Osteoblast (primary cell): ENCODE measurements around the gene RYR2. TPM values are rescaled to one million over a fixed set of nuclear protein-coding genes. Genes with fewer than 3 reads are reported as not detected.

Source experiments
- DNase-seq: peaks from one replicate; pipeline ENCODE4 v3.0.0; 2011; ENCODE audit warnings: low spot score, mixed read lengths; ENCODE audit not compliant: insufficient read length; ENCODE audit errors: missing footprints
- H2AFZ ChIP-seq: 2 replicates; pipeline ENCODE4 v1.6.0; 2011; ENCODE audit warnings: mild to moderate bottlenecking, low read length
- H3K27ac ChIP-seq: 2 replicates; pipeline ENCODE4 v1.5.1; 2011; ENCODE audit warnings: mild to moderate bottlenecking, low read depth, low read length, moderate library complexity
- H3K27me3 ChIP-seq: 2 replicates; pipeline ENCODE4 v1.6.0; 2012; ENCODE audit warnings: mild to moderate bottlenecking, control low read depth, inconsistent platforms, low read length, moderate library complexity; ENCODE audit not compliant: insufficient read depth
- H3K36me3 ChIP-seq: 2 replicates; pipeline ENCODE4 v1.5.1; 2011; ENCODE audit warnings: mild to moderate bottlenecking, low read length, control low read depth, moderate library complexity; ENCODE audit not compliant: insufficient read depth
- H3K4me1 ChIP-seq: 2 replicates; pipeline ENCODE4 v1.5.1; 2011; ENCODE audit warnings: mild to moderate bottlenecking, low read length, control low read depth, moderate library complexity; ENCODE audit not compliant: insufficient read depth
- H3K4me2 ChIP-seq: 2 replicates; pipeline ENCODE4 v1.6.0; 2011; ENCODE audit warnings: mild to moderate bottlenecking, low read length; ENCODE audit not compliant: insufficient read depth
- H3K4me3 ChIP-seq: fragments of 200-600 bp; sonication (generic); 3 replicates; pipeline ENCODE4 v1.5.1; 2012; ENCODE audit warnings: mild to moderate bottlenecking, low read length, inconsistent platforms; ENCODE audit not compliant: insufficient read depth
- H3K79me2 ChIP-seq: 2 replicates; pipeline ENCODE4 v1.6.0; 2012; ENCODE audit warnings: mild to moderate bottlenecking, low read length, control low read depth, inconsistent platforms; ENCODE audit not compliant: insufficient read depth
- H3K9me3 ChIP-seq: 2 replicates; pipeline ENCODE4 v1.5.1; 2011; ENCODE audit warnings: low read depth, low read length, control low read depth
- H4K20me1 ChIP-seq: 2 replicates; pipeline ENCODE4 v1.6.0; 2012; ENCODE audit warnings: mild to moderate bottlenecking, low read length, control low read depth; ENCODE audit not compliant: insufficient read depth
- small RNA-seq: library from RNA; depleted of rRNA; stranded (forward); fragments of <200 nt; gene quantifications from one replicate; pipeline ENCODE3, GENCODE V24; 2012
- total RNA-seq: library from RNA; depleted of rRNA; stranded (reverse); fragments of >200 nt; gene quantifications from 2 replicates; pipeline ENCODE4 v1.2.3, GENCODE V29; 2012
- TF ChIP-seq, protein P1 (sequence below): IDR thresholded peaks from 2 replicates; pipeline ENCODE4 v1.5.1; 2011; ENCODE audit warnings: mild to moderate bottlenecking, low read depth, low read length, moderate library complexity; ENCODE audit errors: extremely low read depth

RYR2 gene
- total RNA-seq, 1 donor: not detected

DNA sequence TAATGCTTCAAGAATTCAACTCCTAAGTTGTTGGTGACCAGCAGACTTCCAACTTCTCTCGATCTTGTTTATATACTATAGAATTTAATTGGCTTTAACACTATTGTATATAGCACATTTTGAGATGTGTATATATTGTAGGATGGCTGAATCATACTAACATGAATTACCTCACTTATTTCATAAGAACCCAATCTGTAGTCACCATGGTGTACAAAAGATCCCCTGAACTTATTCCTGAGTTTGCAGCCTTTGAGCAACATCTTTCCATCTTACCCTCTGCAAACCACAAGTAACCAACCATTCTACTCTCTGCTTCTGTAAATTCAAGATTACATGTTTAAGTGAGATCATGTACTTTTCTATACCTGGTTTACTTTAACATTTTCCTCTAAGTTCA is 836.4 kb downstream of the RYR2 start:
- Histone ChIP-seq H3K9me3 (no peaks in the 10 kb centered on the region), H3K4me3 (no peak overlapping the region), H3K36me3 (no peaks in the 10 kb centered on the region), H4K20me1 (no peaks in the 10 kb centered on the region), H3K27ac (no peak overlapping the region), H3K79me2 (no peaks in the 10 kb centered on the region), H3K4me2 (no peak overlapping the region), H3K27me3 (no peaks in the 10 kb centered on the region), H3K4me1 (no peaks in the 10 kb centered on the region), H2AFZ (no peak overlapping the region)
- no peak for DNase-seq
- TF ChIP-seq, protein P1, sequence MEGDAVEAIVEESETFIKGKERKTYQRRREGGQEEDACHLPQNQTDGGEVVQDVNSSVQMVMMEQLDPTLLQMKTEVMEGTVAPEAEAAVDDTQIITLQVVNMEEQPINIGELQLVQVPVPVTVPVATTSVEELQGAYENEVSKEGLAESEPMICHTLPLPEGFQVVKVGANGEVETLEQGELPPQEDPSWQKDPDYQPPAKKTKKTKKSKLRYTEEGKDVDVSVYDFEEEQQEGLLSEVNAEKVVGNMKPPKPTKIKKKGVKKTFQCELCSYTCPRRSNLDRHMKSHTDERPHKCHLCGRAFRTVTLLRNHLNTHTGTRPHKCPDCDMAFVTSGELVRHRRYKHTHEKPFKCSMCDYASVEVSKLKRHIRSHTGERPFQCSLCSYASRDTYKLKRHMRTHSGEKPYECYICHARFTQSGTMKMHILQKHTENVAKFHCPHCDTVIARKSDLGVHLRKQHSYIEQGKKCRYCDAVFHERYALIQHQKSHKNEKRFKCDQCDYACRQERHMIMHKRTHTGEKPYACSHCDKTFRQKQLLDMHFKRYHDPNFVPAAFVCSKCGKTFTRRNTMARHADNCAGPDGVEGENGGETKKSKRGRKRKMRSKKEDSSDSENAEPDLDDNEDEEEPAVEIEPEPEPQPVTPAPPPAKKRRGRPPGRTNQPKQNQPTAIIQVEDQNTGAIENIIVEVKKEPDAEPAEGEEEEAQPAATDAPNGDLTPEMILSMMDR: no peak

DNA sequence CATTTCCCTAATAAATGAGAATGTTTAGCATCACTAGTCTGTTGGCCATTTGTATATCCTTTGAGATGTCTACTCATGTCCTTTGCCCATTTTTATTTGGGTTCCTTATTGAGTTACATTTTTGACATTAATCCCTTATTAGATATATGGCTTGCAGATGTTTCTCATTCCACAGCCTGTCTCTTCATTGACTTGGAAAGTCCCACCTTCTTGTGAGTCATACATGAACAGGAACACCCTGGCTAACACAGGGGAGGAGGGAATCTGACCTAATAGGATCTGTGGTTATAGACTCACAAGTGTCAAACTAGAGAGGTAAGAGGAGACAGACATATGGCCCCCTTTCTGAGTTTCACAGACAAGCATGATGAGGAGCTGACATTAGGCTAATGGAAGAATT is 837.2 kb downstream of the RYR2 start:
- no peak overlapping the region for H3K4me2 ChIP-seq
- H3K79me2 ChIP-seq: no peaks in the 10 kb centered on the region
- H3K27me3 ChIP-seq: no peaks in the 10 kb centered on the region
- H4K20me1 ChIP-seq: no peaks in the 10 kb centered on the region
- no peak overlapping the region for H3K27ac ChIP-seq
- H3K4me3 ChIP-seq: no peak overlapping the region
- no peak for DNase-seq
- no peaks in the 10 kb centered on the region for H3K9me3 ChIP-seq
- H2AFZ ChIP-seq: no peak overlapping the region
- no peaks in the 10 kb centered on the region for H3K36me3 ChIP-seq
- no peaks in the 10 kb centered on the region for H3K4me1 ChIP-seq
- TF ChIP-seq, protein P1: no peak

Small RNA genes lying within 50 kb of the gene (small RNA-seq; reads per million reads assigned to genes)
- not detected for gene MIR4428
- not detected for gene RF00402

Other genes with a start within 250 kb of the RYR2 start
- gene MTR, start 246.9 kb upstream of the RYR2 start, total RNA-seq: 28.6 and 30.0 TPM in 2 replicates
- gene MT1HL1, start 37.7 kb upstream of the RYR2 start, total RNA-seq: not detected in 2 replicates